ENCODE results near the gene PTMA.
"Not testable (repeated sequence)": the region's sequence is repeated elsewhere in the genome, so short reads cannot be mapped to it uniquely, and the experiment has no call there.

Gene PTMA

GRCh38 chr2:231749016-231749415 is 40.7 kb downstream of the PTMA start:
- H3K4me3 ChIP-seq (ENCODE audit: low read length); H3K9me3 ChIP-seq (ENCODE audit: insufficient read depth, low read depth, low read length); H3K9ac ChIP-seq (ENCODE audit: low read depth, low read length); H3K27ac ChIP-seq (ENCODE audit: low read depth, low read length); H3K36me3 ChIP-seq (ENCODE audit: insufficient read depth, low read length); H3K27me3 ChIP-seq (ENCODE audit: insufficient read depth, low read length): not testable (repeated sequence)
- peaks cover 13% of the 10 kb centered on the region for H3K4me1 ChIP-seq (ENCODE audit: insufficient read depth, low read length)
- whole genome bisulfite sequencing = 93% methylated on average over 10 of the region's 10 CpGs

DNA sequence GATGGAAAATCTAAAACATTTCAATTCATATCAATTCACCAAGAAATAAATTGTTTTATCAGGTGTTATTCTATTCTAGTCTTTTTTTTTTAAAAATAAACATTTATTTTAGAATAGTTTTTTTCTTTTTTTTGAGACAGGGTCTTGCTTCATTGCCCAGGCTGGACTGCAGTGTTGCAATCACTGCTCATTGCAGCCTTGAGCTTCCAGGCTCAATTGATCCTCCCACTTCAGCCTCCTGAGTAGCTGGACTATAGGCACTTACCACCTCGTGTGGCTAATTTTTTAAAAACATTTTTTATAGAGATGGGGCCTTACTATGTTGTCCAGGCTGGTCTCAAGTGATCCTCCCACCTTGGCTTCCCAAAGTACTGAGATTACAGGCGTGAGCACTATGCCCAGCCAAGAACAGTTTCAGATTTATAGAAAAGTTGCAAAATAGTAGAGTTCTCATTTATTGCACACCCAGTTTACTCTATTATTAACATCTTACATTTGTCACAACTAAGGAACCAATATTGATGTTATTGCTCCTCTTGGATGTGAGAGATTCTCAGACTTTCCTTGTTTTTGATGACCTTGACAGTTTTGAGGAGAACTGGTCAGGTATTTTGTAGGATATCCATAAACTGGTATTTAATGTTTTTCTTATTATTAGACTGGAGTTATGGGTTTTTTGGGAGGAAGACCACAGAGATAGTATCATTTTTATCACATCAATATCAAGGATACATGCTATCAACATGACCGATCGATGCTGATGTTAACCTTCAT is 42.9 kb downstream of the PTMA start:
- no peaks in the 10 kb centered on the region; the same call in 1 of the 2 replicates for H3K4me1 ChIP-seq (ENCODE audit: insufficient read depth, low read length)
- WGBS = 96% methylated on average over 4 of the region's 4 CpGs
- no peak overlapping the region for H3K27ac ChIP-seq (ENCODE audit: low read depth, low read length)
- H3K9me3 ChIP-seq (ENCODE audit: insufficient read depth, low read depth, low read length) = no peaks in the 10 kb centered on the region
- no peak overlapping the region for H3K9ac ChIP-seq (ENCODE audit: low read depth, low read length)
- no peaks in the 10 kb centered on the region for H3K36me3 ChIP-seq (ENCODE audit: insufficient read depth, low read length)
- no peaks in the 10 kb centered on the region for H3K27me3 ChIP-seq (ENCODE audit: insufficient read depth, low read length)
- H3K4me3 ChIP-seq (ENCODE audit: low read length) = no peak overlapping the region

- H3K27ac ChIP-seq (ENCODE audit: low read depth, low read length) = no peak overlapping the region
- WGBS = 100% methylated on average over 2 of the region's 2 CpGs
- H3K36me3 ChIP-seq (ENCODE audit: insufficient read depth, low read length) = no peaks in the 10 kb centered on the region
- H3K27me3 ChIP-seq (ENCODE audit: insufficient read depth, low read length) = no peaks in the 10 kb centered on the region
- H3K4me3 ChIP-seq (ENCODE audit: low read length) = no peak overlapping the region
- H3K9ac ChIP-seq (ENCODE audit: low read depth, low read length) = no peak overlapping the region
- H3K9me3 ChIP-seq (ENCODE audit: insufficient read depth, low read depth, low read length) = no peaks in the 10 kb centered on the region
- no peaks in the 10 kb centered on the region; the same call in 1 of the 2 replicates for H3K4me1 ChIP-seq (ENCODE audit: insufficient read depth, low read length)
Observed at GRCh38 chr2:231752061-231752460, 43.7 kb downstream of the PTMA start.

DNA sequence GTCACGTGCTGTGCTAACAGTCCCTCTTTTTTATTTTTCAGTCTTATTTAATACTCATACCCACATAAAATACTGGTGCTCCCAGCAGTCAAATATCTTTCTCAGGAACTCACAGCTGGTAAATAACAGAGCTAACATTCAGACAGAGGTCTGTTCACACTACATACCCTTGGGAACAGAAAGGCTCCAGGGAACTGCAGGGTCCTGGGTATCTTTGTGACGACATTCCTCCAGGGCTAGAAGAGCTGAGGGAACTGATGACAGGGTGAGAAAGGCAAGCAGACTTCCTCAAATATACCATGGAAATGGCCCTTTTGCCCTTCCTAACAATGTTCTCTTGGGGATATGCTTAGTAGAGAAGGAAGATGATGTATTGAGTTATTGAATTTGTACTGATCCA is 53.4 kb downstream of the PTMA start:
- Histone ChIP-seq H3K9ac (ENCODE audit: low read depth, low read length) (no peak overlapping the region), H3K4me1 (ENCODE audit: insufficient read depth, low read length) (no peaks in the 10 kb centered on the region), H3K27ac (ENCODE audit: low read depth, low read length) (no peak overlapping the region), H3K27me3 (ENCODE audit: insufficient read depth, low read length) (no peaks in the 10 kb centered on the region), H3K9me3 (ENCODE audit: insufficient read depth, low read depth, low read length) (no peaks in the 10 kb centered on the region), H3K4me3 (ENCODE audit: low read length) (no peak overlapping the region), H3K36me3 (ENCODE audit: insufficient read depth, low read length) (no peaks in the 10 kb centered on the region)
- WGBS = 85% methylated on average over 2 of the region's 2 CpGs

Measured in HUES64 (cell line).